Kidney capillary endothelial cell (primary cell): Measurements from ENCODE around the gene TANC2.
A peak's percentile ranks its signal among the peaks of the same experiment; 100 is the strongest.

Experiments used
- DNase-seq: peaks from one replicate; pipeline ENCODE4 v3.0.0-alpha.2; 2018; ENCODE audit warnings: low spot score

Gene TANC2

DNA sequence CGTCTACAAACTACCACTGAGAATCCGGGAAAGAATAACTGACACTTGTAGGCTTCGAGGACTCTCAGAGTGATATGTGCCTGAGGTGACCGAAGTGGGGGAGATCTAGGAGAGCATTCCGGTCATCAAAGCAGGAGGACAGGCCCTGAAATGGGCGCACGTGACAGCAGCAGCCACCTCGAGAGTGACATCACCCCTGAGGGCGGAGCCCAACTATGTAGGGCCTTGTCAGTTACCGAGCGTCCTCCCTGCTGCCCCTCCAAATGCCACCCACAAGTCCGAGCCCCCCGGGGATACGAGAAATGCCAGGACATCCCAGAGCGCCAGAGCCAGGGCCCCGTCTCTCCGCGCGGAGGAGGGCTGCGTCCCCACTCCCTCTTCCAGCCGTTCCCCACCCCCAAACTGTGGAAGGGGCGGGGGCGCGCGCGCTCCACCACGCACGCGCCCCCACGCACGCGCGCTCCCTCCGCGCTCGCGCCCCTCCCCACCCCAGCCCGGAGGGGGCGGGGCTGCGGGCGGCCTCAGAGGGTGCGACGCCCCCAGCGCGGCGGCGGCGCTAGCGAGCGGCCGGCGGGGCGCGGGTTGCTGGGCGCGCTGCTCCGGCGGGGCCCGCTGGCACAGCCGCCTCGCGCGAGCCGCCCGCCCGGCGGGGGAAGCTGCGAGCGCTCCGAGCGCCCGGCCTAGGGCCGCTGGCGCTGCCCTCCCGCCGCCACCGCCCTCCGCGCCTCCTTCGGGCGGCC is at the start of gene TANC2:
Gene TANC2 (plus strand): TSS at position 550 of the 740 bp plus-strand sequence. CDS start 43,325 bp downstream, outside the sequence.
- DNase-seq: peak; percentile 65

- no peak for DNase-seq
These were observed 49.1 kb upstream of the TANC2 start for GRCh38 chr17:62916684-62917571.

DNA sequence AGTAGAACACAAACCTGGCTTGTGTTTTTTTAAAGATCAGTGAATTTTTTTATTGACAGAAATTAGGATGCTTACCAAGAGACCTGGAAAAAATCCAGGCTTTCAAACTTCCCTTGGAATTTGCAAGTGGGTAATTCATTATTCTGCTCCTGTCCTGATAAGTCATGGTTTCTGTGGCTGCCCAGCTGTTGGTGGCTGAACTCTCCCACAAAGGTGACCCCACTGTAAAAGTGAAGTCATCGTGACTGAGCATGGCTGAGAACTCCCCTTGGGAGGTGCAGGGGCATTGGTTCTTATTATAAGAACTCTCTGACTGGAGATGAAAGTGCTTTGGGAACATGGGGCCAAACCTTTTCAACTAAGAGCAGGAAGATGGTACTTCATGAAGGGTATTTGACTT is 46.6 kb upstream of the TANC2 start:
- DNase-seq: no peak

DNA sequence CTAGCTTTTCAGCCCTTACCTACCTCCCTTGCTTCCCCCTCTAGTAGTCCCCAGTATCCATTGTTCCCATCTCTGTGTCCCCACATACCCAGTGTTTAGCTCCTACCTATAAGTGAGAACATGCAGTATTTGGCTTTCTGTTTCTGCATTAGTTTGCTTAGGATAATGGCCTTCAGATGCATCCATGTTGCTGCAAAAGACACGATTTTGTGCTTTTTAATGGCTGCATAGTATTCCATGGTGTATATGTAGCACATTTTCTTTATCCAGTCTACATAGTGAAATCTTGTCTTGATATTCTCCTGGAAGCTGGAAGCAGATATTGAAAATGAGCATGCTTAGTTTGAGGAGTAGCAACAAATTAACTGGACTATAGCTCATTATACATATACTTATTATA is 45.7 kb upstream of the TANC2 start:
- DNase-seq: no peak

DNA sequence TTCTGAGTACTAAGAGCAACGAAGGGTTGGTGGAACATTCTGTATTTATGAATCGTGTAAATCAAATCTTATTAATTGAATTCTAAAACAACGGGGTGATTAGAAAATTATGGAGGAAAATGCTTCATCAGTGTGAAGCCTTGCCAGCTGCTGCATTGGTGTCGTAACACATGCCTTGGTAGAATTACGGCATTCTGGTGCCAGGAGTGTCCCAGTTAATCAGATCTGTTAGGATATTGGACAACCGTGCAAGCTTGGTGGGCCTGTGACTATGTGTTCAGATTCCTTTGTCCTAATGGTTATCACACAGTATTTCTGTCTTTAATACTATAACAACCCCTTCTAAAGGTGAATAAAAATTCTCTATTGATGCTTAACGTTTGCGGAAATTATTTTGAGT is 44.2 kb upstream of the TANC2 start:
- DNase-seq: no peak

DNA sequence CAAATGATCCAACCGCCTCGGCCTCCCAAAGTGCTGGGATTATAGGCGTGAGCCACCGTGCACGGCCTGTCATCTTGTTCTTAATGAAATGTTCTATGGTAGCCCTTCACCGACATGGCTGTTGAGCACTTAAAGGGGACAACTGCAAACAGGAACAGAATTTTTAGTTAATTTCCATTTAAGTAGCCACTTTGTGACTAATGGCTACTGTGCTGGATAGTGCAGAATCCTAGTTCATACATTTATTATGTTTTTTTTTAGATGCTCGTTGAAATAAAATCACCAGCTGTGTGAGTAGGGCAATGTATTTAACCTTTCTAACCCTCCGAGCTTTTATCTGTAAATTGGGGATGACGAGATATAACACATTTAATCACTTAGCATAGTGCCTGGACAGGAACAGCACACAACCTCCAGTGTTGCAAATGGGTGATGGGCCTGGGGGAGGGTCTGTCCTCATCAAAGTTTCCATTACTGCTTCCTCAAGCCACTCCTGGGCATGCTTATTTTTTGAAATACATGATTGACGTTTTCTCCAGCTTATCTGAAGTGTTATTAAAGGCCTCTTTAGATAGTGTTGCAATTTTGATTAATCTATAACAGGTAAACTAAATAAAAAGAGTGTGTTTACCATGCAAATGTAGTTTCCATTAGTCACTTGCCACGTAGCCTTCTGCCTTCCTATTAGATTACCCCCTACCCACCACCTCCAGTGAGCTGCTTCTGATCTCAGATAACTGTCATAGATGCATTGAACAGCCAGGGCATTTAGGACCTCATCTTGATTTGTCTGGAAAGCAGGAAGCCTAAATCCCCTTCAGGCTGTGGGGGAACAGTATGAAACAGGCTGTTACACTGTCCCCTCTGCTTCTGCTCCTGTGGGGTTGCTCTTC is 42.5 kb upstream of the TANC2 start:
- no peak for DNase-seq

- DNase-seq: no peak
These were observed 40.7 kb upstream of the TANC2 start for GRCh38 chr17:62925267-62925836.

- DNase-seq: no peak
These were observed 39.0 kb upstream of the TANC2 start for GRCh38 chr17:62927083-62927482.

- DNase-seq: no peak
These were observed 36.7 kb upstream of the TANC2 start for GRCh38 chr17:62929320-62929719.

DNA sequence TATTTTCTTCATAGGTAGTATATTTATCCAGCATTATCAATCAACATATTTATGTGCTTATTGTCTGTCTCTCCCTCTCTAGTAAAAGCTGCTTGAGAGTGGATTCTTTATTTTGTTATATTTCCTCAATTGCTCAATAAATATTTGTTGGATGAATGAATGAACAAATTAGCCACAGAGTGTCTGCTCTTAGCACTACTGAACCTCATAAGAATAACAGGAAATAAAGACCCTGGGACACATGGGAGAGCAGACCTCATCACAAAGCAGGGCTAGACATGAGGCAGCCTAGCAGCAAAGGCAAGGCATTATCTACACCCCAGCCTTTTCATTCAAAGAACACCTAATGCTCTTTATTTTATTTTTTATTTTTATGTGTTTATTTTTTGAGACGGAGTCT is 34.9 kb upstream of the TANC2 start:
- no peak for DNase-seq

GRCh38 chr17:62933501-62934385 is 32.3 kb upstream of the TANC2 start:
- DNase-seq: no peak

DNA sequence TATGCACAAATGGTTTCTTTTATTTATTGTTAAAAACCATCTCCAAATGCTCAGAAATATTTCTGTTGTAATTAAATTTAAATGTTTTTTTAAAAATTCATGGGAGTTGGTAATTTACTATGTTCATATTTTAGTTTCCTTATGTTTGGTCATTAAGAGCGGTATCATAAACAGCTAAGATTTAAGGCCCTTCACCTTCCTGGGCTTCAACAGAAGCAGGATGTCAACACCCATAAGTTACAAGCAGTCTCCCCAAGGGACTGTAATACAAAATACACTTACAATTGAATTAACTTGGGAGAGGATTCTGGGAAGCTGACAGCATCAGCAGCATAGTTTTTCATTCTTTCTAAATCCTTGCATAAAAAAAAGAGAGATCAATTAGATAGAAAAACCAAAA is 30.9 kb upstream of the TANC2 start:
- no peak for DNase-seq

GRCh38 chr17:62935523-62935922 is 30.5 kb upstream of the TANC2 start:
- DNase-seq: no peak

GRCh38 chr17:62937606-62938005 is 28.4 kb upstream of the TANC2 start:
- no peak for DNase-seq

GRCh38 chr17:62941358-62941991 is 24.6 kb upstream of the TANC2 start:
- DNase-seq: no peak

- no peak for DNase-seq
These were observed 17.7 kb upstream of the TANC2 start for GRCh38 chr17:62948370-62948769.

DNA sequence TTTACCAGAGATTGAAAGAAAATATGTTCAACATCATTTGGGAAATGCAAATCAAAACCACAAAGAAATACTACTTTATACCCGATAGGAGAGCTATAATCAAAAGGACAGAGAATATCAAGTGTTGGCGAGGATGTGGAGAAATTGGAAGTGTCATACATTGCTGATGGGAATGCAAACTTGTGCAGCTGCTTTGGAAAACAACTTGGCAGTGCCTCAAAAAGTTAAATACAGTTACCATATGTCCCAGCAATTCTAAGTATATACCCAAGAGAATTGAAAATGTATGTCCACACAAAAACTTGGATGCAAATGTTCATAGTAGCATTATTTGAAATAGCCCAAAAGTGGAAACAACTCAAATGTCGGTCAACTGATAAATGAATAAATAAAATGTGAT is 17.0 kb upstream of the TANC2 start:
- no peak for DNase-seq

- no peak for DNase-seq
These were observed 16.0 kb upstream of the TANC2 start for GRCh38 chr17:62950067-62950466.

GRCh38 chr17:62955841-62956352 is 10.1 kb upstream of the TANC2 start:
- no peak for DNase-seq

DNA sequence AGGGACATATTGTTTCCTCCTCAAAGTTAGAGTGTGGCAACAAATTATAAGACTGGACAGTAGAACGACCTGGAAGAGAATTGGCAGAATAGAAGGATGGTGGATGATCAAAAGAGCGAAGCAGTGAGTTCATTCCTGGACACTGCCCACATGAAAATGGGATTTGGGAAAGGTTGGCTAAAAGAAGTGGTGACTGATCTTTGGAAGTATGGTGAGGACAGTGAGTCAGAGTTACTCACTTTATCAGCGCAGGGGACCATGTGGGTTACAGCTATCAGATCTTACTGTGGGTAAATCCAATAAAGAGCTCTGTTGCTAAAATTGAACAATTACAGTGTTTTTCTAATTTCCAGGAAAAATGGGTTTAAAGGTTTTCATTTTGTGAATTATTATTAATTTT is 2.7 kb upstream of the TANC2 start:
- peak; percentile 28 for DNase-seq
